HepG2 (cell line): ENCODE measurements around the gene LAMP1. TPM values are rescaled to one million over a fixed set of nuclear protein-coding genes. Genes with fewer than 3 reads are reported as not detected.

Experiments
- ATAC-seq: fragments of 200-7000 bp; cut with Tn5 transposase; 3 replicates; pipeline ENCODE4 v1.9.1; 2020; ENCODE audit warnings: mild to moderate bottlenecking, moderate library complexity
- BruUV-seq: library from RNA; stranded (reverse); fragments of 400-500 nt; replicated peaks from 2 replicates; lab custom pipeline; 2021; lab: Mats Ljungman, UMichigan
- CTCF ChIA-PET: fragments of 300-600 bp; formaldehyde crosslinking; extraction: SDS; loops from one replicate; lab custom pipeline; 2021; ENCODE audit warnings: low total read pairs, inconsistent platforms, low intra/inter-chr PET ratio; lab: Yijun Ruan, JAX
- POLR2A ChIA-PET: fragments of 350-600 bp; sonication (Branson Sonifier 250); formaldehyde crosslinking; loops from one replicate; lab custom pipeline; 2020; ENCODE audit warnings: antibody characterized with exemption, inconsistent platforms; lab: Yijun Ruan, JAX
- DNase-seq: peaks from one replicate; pipeline ENCODE4 v3.0.0-alpha.2; 2015; ENCODE audit warnings: low spot score
- FAIRE-seq: peaks from 3 replicates; lab custom pipeline; 2011; peaks lifted over from hg19 to GRCh38; lab: Jason Lieb, UNC
- H2AFZ ChIP-seq: one replicate; pipeline ENCODE4 v1.6.1; 2011; ENCODE audit warnings: low read length, inconsistent platforms
- H3K27ac ChIP-seq: fragments of 300-600 bp; 3 replicates; pipeline ENCODE4 v1.8.0; 2011; ENCODE audit warnings: mixed run types, mild to moderate bottlenecking, mixed read lengths, low read length, inconsistent platforms; ENCODE audit not compliant: insufficient read depth; ENCODE audit errors: extremely low read length
- H3K27me3 ChIP-seq, 2 experiments: fragments of 200-600 bp in 1 of 2; 2 replicates in 1 of 2; 3 replicates in 1 of 2; pipeline versions ENCODE4 v1.6.0 to v1.8.0; 2011; ENCODE audit warnings: low read length in 2 of 2, mild to moderate bottlenecking in 2 of 2, moderate library complexity in 2 of 2, inconsistent platforms in 1 of 2; ENCODE audit not compliant: insufficient read depth in 2 of 2, control insufficient read depth in 1 of 2
- H3K36me3 ChIP-seq, 2 experiments: fragments of 200-600 bp in 1 of 2; replicated peaks in 1 of 2; 2 replicates in 1 of 2; 3 replicates in 1 of 2; pipeline versions ENCODE4 v1.5.1 to v1.8.0; 2011; ENCODE audit warnings: low read length in 2 of 2, inconsistent platforms in 1 of 2; ENCODE audit not compliant: insufficient read depth in 2 of 2, control insufficient read depth in 1 of 2
- H3K4me1 ChIP-seq: 2 replicates; pipeline ENCODE4 v1.5.1; 2012; ENCODE audit warnings: low read length, inconsistent platforms; ENCODE audit not compliant: insufficient read depth
- H3K4me2 ChIP-seq: 2 replicates; pipeline ENCODE4 v1.6.0; 2011; ENCODE audit warnings: low read depth, low read length, inconsistent platforms
- H3K4me3 ChIP-seq, 3 experiments: fragments of 200-600 bp in 1 of 3; sonication (generic), shearing (Covaris generic) in 1 of 3; replicated peaks in 1 of 3; 2 replicates each; pipeline ENCODE4 v1.5.1; 2011 to 2016; ENCODE audit warnings: low read length in 3 of 3, inconsistent platforms in 2 of 3, low read depth in 2 of 3, mild to moderate bottlenecking in 2 of 3, control low read depth in 1 of 3, mixed read lengths in 1 of 3; ENCODE audit not compliant: insufficient read depth in 1 of 3
- H3K79me2 ChIP-seq: one replicate; pipeline ENCODE4 v1.6.1; 2011; ENCODE audit warnings: low read length, inconsistent platforms; ENCODE audit not compliant: insufficient read depth
- H3K9ac ChIP-seq: 2 replicates; pipeline ENCODE4 v1.6.0; 2011; ENCODE audit warnings: mild to moderate bottlenecking, low read depth, low read length, inconsistent platforms; ENCODE audit not compliant: insufficient read depth
- H3K9me3 ChIP-seq: 2 replicates; pipeline ENCODE4 v1.5.1; 2012; ENCODE audit warnings: mild to moderate bottlenecking, low read length
- H4K20me1 ChIP-seq: 2 replicates; pipeline ENCODE4 v1.6.0; 2011; ENCODE audit warnings: inconsistent platforms, mild to moderate bottlenecking, low read length, moderate library complexity; ENCODE audit not compliant: insufficient read depth
- CBFB ChIP-seq: sonication (generic); formaldehyde crosslinking; IDR thresholded peaks from 2 replicates; pipeline ENCODE4 v1.4.0; 2020; ENCODE audit warnings: missing genetic modification reagents
- ESRRA ChIP-seq: sonication (generic); formaldehyde crosslinking; IDR thresholded peaks from 2 replicates; pipeline ENCODE4 v1.5.1; 2020; ENCODE audit warnings: mild to moderate bottlenecking, low read depth, missing genetic modification reagents
- HNF4G ChIP-seq, 2 experiments: sonication (generic) in 1 of 2; formaldehyde crosslinking in 1 of 2; IDR thresholded peaks; 2 replicates each; pipeline versions ENCODE4 v1.4.0 to v1.6.1; 2011 to 2020; ENCODE audit warnings: borderline replicate concordance in 2 of 2, low read depth in 2 of 2, mild to moderate bottlenecking in 2 of 2, low read length in 1 of 2, missing genetic modification reagents in 1 of 2, moderate library complexity in 1 of 2
- IKZF1 ChIP-seq: fragments of 450-650 bp; IDR thresholded peaks from 2 replicates; pipeline ENCODE4 v1.7.1; 2016
- LCORL ChIP-seq, 2 experiments: fragments of 450-650 bp in 1 of 2; sonication (generic) in 1 of 2; formaldehyde crosslinking in 1 of 2; IDR thresholded peaks; 2 replicates each; pipeline versions ENCODE4 v1.5.0 to v1.6.1; 2017 to 2020; ENCODE audit warnings: antibody characterized with exemption in 1 of 2, missing genetic modification reagents in 1 of 2
- POGZ ChIP-seq: sonication (generic); formaldehyde crosslinking; IDR thresholded peaks from 2 replicates; pipeline ENCODE4 v1.4.0; 2020; ENCODE audit warnings: mild to moderate bottlenecking, missing genetic modification reagents
- SNAI1 ChIP-seq: sonication (generic); formaldehyde crosslinking; IDR thresholded peaks from 2 replicates; pipeline ENCODE4 v1.5.0; 2020; ENCODE audit warnings: mild to moderate bottlenecking, missing genetic modification reagents, borderline replicate concordance
- SOX6 ChIP-seq, 2 experiments: fragments of 450-650 bp in 1 of 2; sonication (generic) in 1 of 2; formaldehyde crosslinking in 1 of 2; IDR thresholded peaks; 2 replicates each; pipeline versions ENCODE4 v1.4.0 to v1.6.1; 2017 to 2020; ENCODE audit warnings: antibody characterized with exemption in 1 of 2, mild to moderate bottlenecking in 1 of 2, missing genetic modification reagents in 1 of 2
- ZNF143 ChIP-seq: sonication (generic); formaldehyde crosslinking; IDR thresholded peaks from 2 replicates; pipeline ENCODE4 v1.4.0; 2020; ENCODE audit warnings: missing genetic modification reagents
- ZNF292 ChIP-seq: sonication (generic); formaldehyde crosslinking; IDR thresholded peaks from 2 replicates; pipeline ENCODE4 v1.8.1; 2022; ENCODE audit warnings: mild to moderate bottlenecking, low read depth, missing genetic modification reagents, borderline replicate concordance
- ZNF326 ChIP-seq: sonication (generic); formaldehyde crosslinking; IDR thresholded peaks from 2 replicates; pipeline ENCODE4 v1.4.0; 2020; ENCODE audit warnings: missing genetic modification reagents, borderline replicate concordance
- ZNF333 ChIP-seq: sonication (generic); formaldehyde crosslinking; IDR thresholded peaks from 2 replicates; pipeline ENCODE4 v1.4.0; 2020; ENCODE audit warnings: mild to moderate bottlenecking, missing genetic modification reagents, borderline replicate concordance
- ZNF614 ChIP-seq: IDR thresholded peaks from 2 replicates; pipeline ENCODE4 v1.6.1; 2018; ENCODE audit warnings: missing biosample characterization, missing genetic modification reagents, inconsistent platforms, borderline replicate concordance
- ZNF724P ChIP-seq: sonication (generic); formaldehyde crosslinking; IDR thresholded peaks from 2 replicates; pipeline ENCODE4 v1.8.0; 2022; ENCODE audit warnings: missing genetic modification reagents, borderline replicate concordance
- ZNF777 ChIP-seq: sonication (generic); formaldehyde crosslinking; IDR thresholded peaks from 2 replicates; pipeline ENCODE4 v1.4.0; 2020; ENCODE audit warnings: missing genetic modification reagents
- ZNF780A ChIP-seq: sonication (generic); formaldehyde crosslinking; IDR thresholded peaks from 2 replicates; pipeline ENCODE4 v1.8.0; 2022; ENCODE audit warnings: mild to moderate bottlenecking, missing genetic modification reagents, moderate library complexity
- ZSCAN25 ChIP-seq: sonication (generic); formaldehyde crosslinking; IDR thresholded peaks from 2 replicates; pipeline ENCODE4 v1.8.0; 2022; ENCODE audit warnings: mild to moderate bottlenecking, missing genetic modification reagents
- WGBS: methylation state at CpG from one replicate; pipeline ENCODE4 v1.1.6; 2017; ENCODE audit warnings: low lambda C conversion rate; 5-methylcytosine and 5-hydroxymethylcytosine counted together
- in situ Hi-C: cut with HindIII; loops from 2 replicates; pipeline ENCODE4 v1.10.0; 2017; ENCODE audit warnings: low pct_unique_long_range_greater_than_20kb; ENCODE audit not compliant: extremely low pct_ligation_motif_present
- intact Hi-C: fragments of 100-400 bp; cut with micrococcal nuclease; formaldehyde crosslinking; loops from one replicate; pipeline ENCODE4 v1.10.0; 2022; ENCODE audit not compliant: unreplicated experiment
- polyA plus RNA-seq, 8 experiments: library from polyadenylated mRNA; depleted of rRNA in 3 of 8; stranded (reverse) in 7 of 8; unstranded in 1 of 8; fragments of >200 nt; fragmentation: Illumina TruSeq in 4 of 8; extraction: Trizol in 4 of 8; gene quantifications; 2 replicates each; pipeline versions ENCODE4 v1.2.1 to v1.2.3, GENCODE V29; 2011 to 2016; ENCODE audit warnings: low read depth in 4 of 8, missing spikeins in 1 of 8, mixed read lengths in 1 of 8; ENCODE audit not compliant: insufficient read depth in 1 of 8
- total RNA-seq, 5 experiments: library from RNA; depleted of rRNA; stranded (reverse); fragments of >200 nt; fragmentation: Illumina TruSeq; extraction: Trizol; gene quantifications; 2 replicates each; pipeline ENCODE4 v1.2.3, GENCODE V29; 2016; ENCODE audit warnings: low read depth in 1 of 5
- TF ChIP-seq, protein P1 (sequence below): sonication (generic); formaldehyde crosslinking; IDR thresholded peaks from 2 replicates; pipeline ENCODE4 v1.4.0; 2020; ENCODE audit warnings: missing genetic modification reagents

LAMP1 gene
- total and polyA plus RNA-seq, 2 of the 13 experiments (the other 11 are each of a cell fraction or from before 2014, with no cell fraction given), result 103 to 112 TPM

- H3K27ac ChIP-seq, result no peak overlapping the region
- H3K4me2 ChIP-seq, result no peak overlapping the region
- H3K9ac ChIP-seq, result no peak overlapping the region
- ATAC-seq (no peak), FAIRE-seq (no peak), DNase-seq (no peak)
- intact Hi-C loops, result no loop called here
- WGBS, result 83% methylated on average over 6 of the region's 6 CpGs
- ChIA-PET POLR2A (no interaction called here), CTCF (no interaction called here)
- H3K36me3 ChIP-seq, result no peaks in the 10 kb centered on the region
- no peak overlapping the region for H3K4me3 ChIP-seq
- H4K20me1 ChIP-seq, result no peaks in the 10 kb centered on the region
- H3K9me3 ChIP-seq, result no peaks in the 10 kb centered on the region
- H3K27me3 ChIP-seq, result no peaks in the 10 kb centered on the region
- in situ Hi-C loops, result no loop called here
- peaks cover 18% of the 10 kb centered on the region for H3K4me1 ChIP-seq
- no peaks in the 10 kb centered on the region for H3K79me2 ChIP-seq
- TF ChIP-seq POGZ (CRISPR knock-in tag) (no peak), ZSCAN25 (no peak), ZNF614 (CRISPR knock-in tag) (no peak), CBFB (CRISPR knock-in tag) (no peak), ZNF333 (CRISPR knock-in tag) (no peak), ZNF143 (CRISPR knock-in tag) (no peak)
- TF ChIP-seq, protein P1, sequence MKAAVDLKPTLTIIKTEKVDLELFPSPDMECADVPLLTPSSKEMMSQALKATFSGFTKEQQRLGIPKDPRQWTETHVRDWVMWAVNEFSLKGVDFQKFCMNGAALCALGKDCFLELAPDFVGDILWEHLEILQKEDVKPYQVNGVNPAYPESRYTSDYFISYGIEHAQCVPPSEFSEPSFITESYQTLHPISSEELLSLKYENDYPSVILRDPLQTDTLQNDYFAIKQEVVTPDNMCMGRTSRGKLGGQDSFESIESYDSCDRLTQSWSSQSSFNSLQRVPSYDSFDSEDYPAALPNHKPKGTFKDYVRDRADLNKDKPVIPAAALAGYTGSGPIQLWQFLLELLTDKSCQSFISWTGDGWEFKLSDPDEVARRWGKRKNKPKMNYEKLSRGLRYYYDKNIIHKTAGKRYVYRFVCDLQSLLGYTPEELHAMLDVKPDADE (CRISPR knock-in tag), result no peak
- no peak overlapping the region for H2AFZ ChIP-seq
- no TSS peak for BruUV-seq
Measured at GRCh38 chr13:113273321-113273720, 23.7 kb upstream of the LAMP1 start.

- H3K4me2 ChIP-seq, result no peak overlapping the region
- TF ChIP-seq ESRRA, result no peak
- no peak for TF ChIP-seq ZNF326 (CRISPR knock-in tag)
- TF ChIP-seq LCORL (IDR thresholded peaks at IDR 0.05), result no peak
- TF ChIP-seq LCORL (CRISPR knock-in tag; IDR thresholded peaks at IDR 0.05), result no peak
- no peak for TF ChIP-seq ZNF780A (CRISPR knock-in tag)
- TF ChIP-seq HNF4G (IDR thresholded peaks at IDR 0.05; ENCODE audit: borderline replicate concordance, low read depth, low read length), result no peak
- TF ChIP-seq HNF4G (CRISPR knock-in tag; IDR thresholded peaks at IDR 0.05; ENCODE audit: borderline replicate concordance, low read depth), result no peak
- TF ChIP-seq SOX6 (IDR thresholded peaks at IDR 0.05), result no peak
- TF ChIP-seq SOX6 (CRISPR knock-in tag; IDR thresholded peaks at IDR 0.05), result no peak
- TF ChIP-seq ZNF292 (CRISPR knock-in tag), result no peak
- no peak for TF ChIP-seq SNAI1 (CRISPR knock-in tag)
- TF ChIP-seq ZNF777 (CRISPR knock-in tag), result no peak
- no peak for TF ChIP-seq ZNF724P (CRISPR knock-in tag)
- no peak for TF ChIP-seq IKZF1
Measured at GRCh38 chr13:113273851-113274590, 23.0 kb upstream of the LAMP1 start.

More at GRCh38 chr13:113273851-113274590, 23.0 kb upstream of the LAMP1 start:
- Histone ChIP-seq H4K20me1 (no peaks in the 10 kb centered on the region), H3K9ac (no peak overlapping the region), H2AFZ (no peak overlapping the region), H3K4me1 (peaks cover 18% of the 10 kb centered on the region), H3K79me2 (no peaks in the 10 kb centered on the region), H3K27me3 (no peaks in the 10 kb centered on the region), H3K36me3 (no peaks in the 10 kb centered on the region), H3K4me3 (no peak overlapping the region), H3K27ac (no peak overlapping the region), H3K9me3 (no peaks in the 10 kb centered on the region)
- ChIA-PET POLR2A (no interaction called here), CTCF (no interaction called here)
- 90% methylated on average over 15 of the region's 15 CpGs for WGBS
- no peak for DNase-seq
- intact Hi-C loops, result loop anchor here (2.0 kb wide), 1 partner anchor 27 kb away; no protein-coding TSS in a partner anchor
- ATAC-seq, result no peak
- BruUV-seq, result no TSS peak
- no peak for FAIRE-seq
- in situ Hi-C loops, result no loop called here
